ENCODE data around the gene SLC15A4. TPM values are rescaled to one million over a fixed set of nuclear protein-coding genes. Genes with fewer than 3 reads are reported as not detected.
A peak's percentile ranks its signal among the peaks of the same experiment; 100 is the strongest.

Gene SLC15A4
- total RNA-seq, 2 experiments from 2014 or later, result 53.3 to 87.3 TPM

DNA sequence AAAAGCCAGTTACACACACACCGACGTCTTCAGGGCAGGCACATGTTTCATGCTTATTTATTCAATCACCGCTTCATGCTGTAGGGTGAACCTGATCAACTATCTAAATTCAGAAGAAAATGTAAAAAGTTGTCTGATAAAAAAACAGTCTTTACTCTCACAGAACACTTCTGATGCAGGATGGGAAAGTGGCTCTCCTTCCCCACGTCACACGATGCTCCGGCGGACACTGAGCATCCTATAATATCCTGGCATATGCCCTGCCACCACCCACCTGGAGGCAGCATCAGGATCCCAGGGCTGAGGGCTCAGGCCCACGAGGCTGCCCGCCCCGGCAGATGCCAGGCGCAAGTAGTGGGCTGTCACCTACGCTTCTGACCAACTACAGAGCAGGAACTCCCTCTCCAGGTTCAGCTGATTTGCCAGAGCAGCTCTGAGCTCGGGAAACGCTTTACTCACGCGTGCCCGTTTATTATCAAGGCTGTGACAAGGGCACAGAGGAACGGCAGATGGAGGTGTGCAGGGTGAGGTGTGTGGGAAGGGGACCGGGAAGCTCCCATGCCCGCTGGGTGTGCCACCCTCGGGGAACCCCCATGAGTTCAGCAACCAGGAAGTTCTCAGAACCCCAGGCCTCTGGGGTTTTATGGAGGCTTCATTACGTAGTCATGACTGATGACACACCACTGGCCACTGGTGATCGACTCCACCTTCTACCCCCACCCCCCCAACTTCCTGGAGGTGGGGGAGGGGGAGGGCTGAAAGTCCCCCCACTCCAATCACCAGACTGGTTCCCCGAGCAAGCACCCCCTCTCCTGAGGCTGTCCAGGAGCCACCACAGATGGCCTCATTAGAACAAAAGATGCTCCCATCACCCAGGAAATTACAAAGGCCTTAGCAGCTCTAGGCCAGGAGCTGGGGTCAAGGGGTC lies 32.1 kb downstream of the SLC15A4 start:
- no peak overlapping the region for H3K4me3 ChIP-seq (ENCODE audit: low read depth, low read length, poor library complexity, severe bottlenecking)
- peaks cover 17% of the 10 kb centered on the region; the same call in 1 of the 2 replicates for H3K79me2 ChIP-seq (ENCODE audit: insufficient read depth, low read depth, low read length)
- ChIA-PET POLR2A (interaction anchor here (1.4 kb wide), 1 partner anchor 30 kb away, joined by 4 read pairs; no protein-coding TSS in a partner anchor), CTCF (ENCODE audit: unreplicated experiment) (no interaction called here)
- no peak for DNase-seq (ENCODE audit: low spot score)
- intact Hi-C loops (cut with micrococcal nuclease; ENCODE audit: unreplicated experiment), result loop anchor here (5.0 kb wide), 1 partner anchor 259 kb away; no protein-coding TSS in a partner anchor
- peaks cover 90% of the 10 kb centered on the region for H3K4me1 ChIP-seq (ENCODE audit: insufficient read depth, low read length, poor library complexity, severe bottlenecking)
- H3K9me2 ChIP-seq (ENCODE audit: insufficient read depth, low read length), result no peaks in the 10 kb centered on the region
- H3K4me2 ChIP-seq (ENCODE audit: low read length), result no peak overlapping the region
- TF ChIP-seq EZH2phosphoT487 (IDR thresholded peaks at IDR 0.05; ENCODE audit: borderline replicate concordance, low read depth, low read length), result no peak
- TF ChIP-seq, protein P1, sequence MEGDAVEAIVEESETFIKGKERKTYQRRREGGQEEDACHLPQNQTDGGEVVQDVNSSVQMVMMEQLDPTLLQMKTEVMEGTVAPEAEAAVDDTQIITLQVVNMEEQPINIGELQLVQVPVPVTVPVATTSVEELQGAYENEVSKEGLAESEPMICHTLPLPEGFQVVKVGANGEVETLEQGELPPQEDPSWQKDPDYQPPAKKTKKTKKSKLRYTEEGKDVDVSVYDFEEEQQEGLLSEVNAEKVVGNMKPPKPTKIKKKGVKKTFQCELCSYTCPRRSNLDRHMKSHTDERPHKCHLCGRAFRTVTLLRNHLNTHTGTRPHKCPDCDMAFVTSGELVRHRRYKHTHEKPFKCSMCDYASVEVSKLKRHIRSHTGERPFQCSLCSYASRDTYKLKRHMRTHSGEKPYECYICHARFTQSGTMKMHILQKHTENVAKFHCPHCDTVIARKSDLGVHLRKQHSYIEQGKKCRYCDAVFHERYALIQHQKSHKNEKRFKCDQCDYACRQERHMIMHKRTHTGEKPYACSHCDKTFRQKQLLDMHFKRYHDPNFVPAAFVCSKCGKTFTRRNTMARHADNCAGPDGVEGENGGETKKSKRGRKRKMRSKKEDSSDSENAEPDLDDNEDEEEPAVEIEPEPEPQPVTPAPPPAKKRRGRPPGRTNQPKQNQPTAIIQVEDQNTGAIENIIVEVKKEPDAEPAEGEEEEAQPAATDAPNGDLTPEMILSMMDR (conservative IDR thresholded peaks at IDR 0.05; ENCODE audit: low read length), result no peak
- H3K9me3 ChIP-seq (ENCODE audit: low read length), result no peaks in the 10 kb centered on the region
- H3K36me3 ChIP-seq (ENCODE audit: insufficient read depth, low read length), result peaks cover 53% of the 10 kb centered on the region
- no TSS peak for BruUV-seq (replicated peaks)
- H3K27ac ChIP-seq (ENCODE audit: low read depth, low read length, poor library complexity, severe bottlenecking), result peak overlapping the region; percentile 21
- H2AFZ ChIP-seq (ENCODE audit: low read length), result no peak overlapping the region
- H4K20me1 ChIP-seq (ENCODE audit: insufficient read depth, low read length), result no peaks in the 10 kb centered on the region

DNA sequence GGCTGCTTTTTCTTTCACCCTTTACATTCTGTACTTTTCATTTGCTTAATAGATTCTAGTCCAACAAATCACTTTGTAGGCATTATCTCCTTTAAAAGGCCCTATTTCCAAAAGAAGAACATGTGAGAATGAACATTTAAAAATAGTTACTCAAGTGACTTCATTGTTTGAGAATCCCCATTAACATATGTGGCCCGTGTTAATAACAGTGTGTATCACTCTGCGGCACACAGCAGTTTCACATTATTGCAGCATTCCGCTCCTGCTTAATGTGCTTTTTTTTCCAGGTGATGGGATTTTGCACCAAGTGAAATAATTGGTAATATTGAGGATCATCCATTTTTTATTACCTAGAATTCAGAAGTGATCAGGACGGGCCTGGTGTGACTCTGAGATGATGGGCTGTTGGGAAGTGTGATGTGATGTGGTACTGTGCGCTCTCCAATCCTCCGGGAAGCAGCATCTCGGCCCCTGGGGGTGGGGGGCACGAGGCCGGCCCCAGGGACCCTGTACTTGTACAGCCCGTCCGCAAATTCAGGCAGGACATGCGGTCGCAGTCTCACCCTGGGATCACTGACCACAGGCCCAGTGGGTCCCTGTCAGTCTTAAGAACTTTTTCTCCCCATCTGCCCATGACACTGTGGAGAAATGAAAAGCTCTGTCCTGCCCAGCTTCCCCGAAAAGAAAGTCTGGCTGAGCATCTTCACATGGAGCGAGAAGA lies 32.9 kb downstream of the SLC15A4 start:
- ChIA-PET CTCF (ENCODE audit: unreplicated experiment) (no interaction called here), POLR2A (interaction anchor here (1.4 kb wide), 1 partner anchor 31 kb away, joined by 4 read pairs; no protein-coding TSS in a partner anchor)
- H3K4me1 ChIP-seq (ENCODE audit: insufficient read depth, low read length, poor library complexity, severe bottlenecking), result peaks cover 81% of the 10 kb centered on the region

More for the DNA sequence above, 32.9 kb downstream of the SLC15A4 start:
- TF ChIP-seq EZH2phosphoT487 (IDR thresholded peaks at IDR 0.05; ENCODE audit: borderline replicate concordance, low read depth, low read length), result no peak
- TF ChIP-seq, protein P1 (conservative IDR thresholded peaks at IDR 0.05; ENCODE audit: low read length), result no peak
- H3K9me3 ChIP-seq (ENCODE audit: low read length), result no peaks in the 10 kb centered on the region
- H3K79me2 ChIP-seq (ENCODE audit: insufficient read depth, low read depth, low read length), result peaks cover 17% of the 10 kb centered on the region; the same call in 1 of the 2 replicates
- no TSS peak for BruUV-seq (replicated peaks)
- intact Hi-C loops (cut with micrococcal nuclease; ENCODE audit: unreplicated experiment), result loop anchor here (5.0 kb wide), 1 partner anchor 259 kb away; no protein-coding TSS in a partner anchor
- H3K9me2 ChIP-seq (ENCODE audit: insufficient read depth, low read length), result no peaks in the 10 kb centered on the region
- peaks cover 53% of the 10 kb centered on the region for H3K36me3 ChIP-seq (ENCODE audit: insufficient read depth, low read length)
- H4K20me1 ChIP-seq (ENCODE audit: insufficient read depth, low read length), result no peaks in the 10 kb centered on the region
- H2AFZ ChIP-seq (ENCODE audit: low read length), result no peak overlapping the region
- H3K4me2 ChIP-seq (ENCODE audit: low read length), result no peak overlapping the region
- H3K4me3 ChIP-seq (ENCODE audit: low read depth, low read length, poor library complexity, severe bottlenecking), result no peak overlapping the region
- H3K27ac ChIP-seq (ENCODE audit: low read depth, low read length, poor library complexity, severe bottlenecking), result peak overlapping the region; percentile 22
- no peak for DNase-seq (ENCODE audit: low spot score)
